Adrenal gland (tissue), 5 donors: Measurements from ENCODE around the gene ADCY1.

Source experiments
- CTCF ChIP-seq, 6 experiments: fragments of 450-650 bp in 4 of 6; fragments of 200-600 bp in 2 of 6; sonication (generic) in 1 of 6; IDR thresholded peaks; 1 replicate in 5 of 6; 2 replicates in 1 of 6; pipeline versions ENCODE4 v1.5.1 to v1.8.0; 2016 to 2021; ENCODE audit warnings: antibody characterized with exemption in 6 of 6, mild to moderate bottlenecking in 2 of 6, moderate library complexity in 1 of 6
- POLR2A ChIP-seq, 2 donors: fragments of 450-650 bp; IDR thresholded peaks; one replicate each; pipeline ENCODE4 v1.6.1; 2017; ENCODE audit warnings: antibody characterized with exemption in 2 of 2, mild to moderate bottlenecking in 2 of 2, moderate library complexity in 1 of 2
- donor health status: DM: no; HTN: no; CAD: no.

GRCh38 chr7:45715471-45716352, 141.5 kb downstream of the ADCY1 start:
- TF ChIP-seq CTCF (IDR thresholded peaks at IDR 0.05), result no peak
- no peak for TF ChIP-seq POLR2A (IDR thresholded peaks at IDR 0.05)
